NCI-H446 (cell line): Measurements from ENCODE around the gene MAOA.
"Not testable (repeated sequence)": the region's sequence is repeated elsewhere in the genome, so short reads cannot be mapped to it uniquely, and the experiment has no call there.

ENCODE experiments used
- DNase-seq, 2 experiments: peaks; one replicate each; lab custom pipeline; 2025; lab: John Stamatoyannopoulos, UW

MAOA gene

GRCh38 chrX:43717161-43717560, 61.1 kb downstream of the MAOA start:
- DNase-seq: no peak

- no peak for DNase-seq
These were observed 62.0 kb downstream of the MAOA start for GRCh38 chrX:43718081-43718480.

- DNase-seq: no peak
These were observed 62.4 kb downstream of the MAOA start for GRCh38 chrX:43718546-43718945.

GRCh38 chrX:43718956-43719355, 62.9 kb downstream of the MAOA start:
- DNase-seq: peak in 1 of 2 experiments; percentile 1

GRCh38 chrX:43720082-43720481, 64.0 kb downstream of the MAOA start:
- peak in 1 of 2 experiments; percentile 8 for DNase-seq

GRCh38 chrX:43720961-43721360, 64.9 kb downstream of the MAOA start:
- DNase-seq: no peak

GRCh38 chrX:43725227-43725626, 69.1 kb downstream of the MAOA start:
- not testable (repeated sequence) for DNase-seq

- DNase-seq: not testable (repeated sequence)
These were observed 71.2 kb downstream of the MAOA start for GRCh38 chrX:43727254-43727653.

- DNase-seq: no peak
These were observed 71.9 kb downstream of the MAOA start for GRCh38 chrX:43728002-43728401.

- DNase-seq: no peak
These were observed 72.9 kb downstream of the MAOA start for GRCh38 chrX:43728966-43729365.

- no peak for DNase-seq
These were observed 75.0 kb downstream of the MAOA start for GRCh38 chrX:43731086-43731485.

GRCh38 chrX:43733699-43734098, 77.6 kb downstream of the MAOA start:
- no peak for DNase-seq

GRCh38 chrX:43734444-43734843, 78.3 kb downstream of the MAOA start:
- no peak for DNase-seq

GRCh38 chrX:43735534-43735933, 79.4 kb downstream of the MAOA start:
- DNase-seq: no peak

- no peak for DNase-seq
These were observed 79.9 kb downstream of the MAOA start for GRCh38 chrX:43735957-43736356.

GRCh38 chrX:43741843-43742573, 85.9 kb downstream of the MAOA start:
- peak in 1 of 2 experiments; percentile 0 for DNase-seq

GRCh38 chrX:43743100-43743822, 87.2 kb downstream of the MAOA start:
- no peak for DNase-seq

GRCh38 chrX:43744284-43744683, 88.2 kb downstream of the MAOA start:
- DNase-seq: no peak

GRCh38 chrX:43745938-43746721, 90.0 kb downstream of the MAOA start:
- no peak for DNase-seq

- DNase-seq: no peak
These were observed 91.4 kb downstream of the MAOA start for GRCh38 chrX:43747476-43747875.

GRCh38 chrX:43750248-43750676, 94.2 kb downstream of the MAOA start:
- DNase-seq: peak; percentile 13 to 57

- DNase-seq: no peak
These were observed 97.5 kb downstream of the MAOA start for GRCh38 chrX:43753637-43754036.

- DNase-seq: no peak
These were observed 100.0 kb downstream of the MAOA start for GRCh38 chrX:43756076-43756475.
